ENCODE results near the gene IMPDH1. TPM values are rescaled to one million over a fixed set of nuclear protein-coding genes. Genes with fewer than 3 reads are reported as not detected.

IMPDH1 gene
- total and polyA plus RNA-seq, 2 donors (not counting 1 experiment from before 2014, with no cell fraction given), result 54.9 to 90.6 TPM

DNA sequence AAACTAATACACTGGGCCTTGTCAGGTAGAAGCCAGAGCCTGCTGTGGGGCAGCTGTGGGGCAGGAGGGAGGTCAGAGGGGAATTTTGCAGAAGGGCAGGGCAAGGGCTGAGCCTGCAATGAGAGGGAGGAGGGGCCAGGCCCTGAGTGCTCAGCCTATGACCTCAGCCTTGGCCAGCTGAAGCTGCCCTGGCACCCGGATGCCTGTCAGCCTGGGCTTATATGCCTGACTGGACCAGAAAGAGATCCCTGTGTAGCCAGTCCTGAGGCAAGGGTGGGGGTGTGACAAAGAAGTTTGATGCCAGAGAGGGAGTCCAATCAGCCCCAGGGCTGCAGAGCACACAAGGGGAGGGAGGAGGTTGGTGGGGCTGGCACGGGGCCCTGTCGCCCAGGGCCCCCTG lies 26.0 kb downstream of the IMPDH1 start:
- Histone ChIP-seq H3K27me3 (replicated peaks in 1 of 4; ENCODE audit: control extremely low read depth in 1 of 4, control insufficient read depth in 3 of 4, insufficient read depth in 4 of 4, low read length in 3 of 4) (peaks cover 0 to 10% (median 3%) of the 10 kb centered on the region in 4 experiments), H3K9me3 (ENCODE audit: control extremely low read depth in 1 of 3, control insufficient read depth in 2 of 3, insufficient read depth in 1 of 3, low read length in 2 of 3) (no peaks in the 10 kb centered on the region), H4K20me1 (ENCODE audit: control insufficient read depth, insufficient read depth, low read length, poor library complexity, severe bottlenecking) (no peaks in the 10 kb centered on the region), H3K27ac (ENCODE audit: low read length in 2 of 2) (no peak overlapping the region), H3K36me3 (replicated peaks in 1 of 2; ENCODE audit: control extremely low read depth in 1 of 2, control insufficient read depth in 1 of 2, extremely low read depth in 1 of 2, insufficient read depth in 2 of 2, low read length in 1 of 2) (no peaks in the 10 kb centered on the region), H2AFZ (ENCODE audit: insufficient read depth, low read depth, low read length, poor library complexity, severe bottlenecking) (no peak overlapping the region), H3K4me3 (ENCODE audit: control extremely low read depth in 1 of 5, extremely low read depth in 1 of 5, insufficient read depth in 1 of 5, low read depth in 2 of 5, low read length in 4 of 5) (no peak overlapping the region), H3K79me2 (ENCODE audit: control insufficient read depth, insufficient read depth, low read length) (no peaks in the 10 kb centered on the region), H3K4me1 (ENCODE audit: control insufficient read depth in 2 of 2, insufficient read depth in 2 of 2, low read length in 2 of 2) (peaks cover 0 to 7% of the 10 kb centered on the region in 2 donors), H3K9ac (ENCODE audit: low read length) (no peak overlapping the region), H3K4me2 (replicated peaks; ENCODE audit: low read depth, low read length, poor library complexity, severe bottlenecking) (no peak overlapping the region)
- no peaks in the 10 kb centered on the region for H3K9me3 Mint-ChIP-seq (ENCODE audit: insufficient read depth)
- no peak overlapping the region for H3K27ac Mint-ChIP-seq
- WGBS (ENCODE audit: insufficient coverage), result 89% methylated on average over 1 of the region's 3 CpGs
- ATAC-seq (ENCODE audit: low read depth), result no peak
- no peak overlapping the region for H3K4me3 Mint-ChIP-seq
- ChIA-PET CTCF (interaction anchor here (1.4 kb wide), 1 partner anchor 14 kb away, joined by 7 read pairs; no protein-coding TSS in a partner anchor), POLR2A (no interaction called here)
- intact Hi-C loops (cut with micrococcal nuclease), result no loop called here
- peaks cover 3% of the 10 kb centered on the region for H3K4me1 Mint-ChIP-seq
- H3K27me3 Mint-ChIP-seq, result no peaks in the 10 kb centered on the region
- TF ChIP-seq, protein P1, sequence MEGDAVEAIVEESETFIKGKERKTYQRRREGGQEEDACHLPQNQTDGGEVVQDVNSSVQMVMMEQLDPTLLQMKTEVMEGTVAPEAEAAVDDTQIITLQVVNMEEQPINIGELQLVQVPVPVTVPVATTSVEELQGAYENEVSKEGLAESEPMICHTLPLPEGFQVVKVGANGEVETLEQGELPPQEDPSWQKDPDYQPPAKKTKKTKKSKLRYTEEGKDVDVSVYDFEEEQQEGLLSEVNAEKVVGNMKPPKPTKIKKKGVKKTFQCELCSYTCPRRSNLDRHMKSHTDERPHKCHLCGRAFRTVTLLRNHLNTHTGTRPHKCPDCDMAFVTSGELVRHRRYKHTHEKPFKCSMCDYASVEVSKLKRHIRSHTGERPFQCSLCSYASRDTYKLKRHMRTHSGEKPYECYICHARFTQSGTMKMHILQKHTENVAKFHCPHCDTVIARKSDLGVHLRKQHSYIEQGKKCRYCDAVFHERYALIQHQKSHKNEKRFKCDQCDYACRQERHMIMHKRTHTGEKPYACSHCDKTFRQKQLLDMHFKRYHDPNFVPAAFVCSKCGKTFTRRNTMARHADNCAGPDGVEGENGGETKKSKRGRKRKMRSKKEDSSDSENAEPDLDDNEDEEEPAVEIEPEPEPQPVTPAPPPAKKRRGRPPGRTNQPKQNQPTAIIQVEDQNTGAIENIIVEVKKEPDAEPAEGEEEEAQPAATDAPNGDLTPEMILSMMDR (IDR thresholded peaks at IDR 0.05), result no peak
- no peak for TF ChIP-seq EZH2 (IDR thresholded peaks at IDR 0.05; ENCODE audit: borderline replicate concordance, insufficient read depth, low read depth, low read length, poor library complexity, severe bottlenecking)
- peak; percentile 1 for DNase-seq

- Mint-ChIP-seq H3K27me3 (peaks cover 7% of the 10 kb centered on the region), H3K27ac (no peak overlapping the region), H3K4me3 (no peak overlapping the region), H3K4me1 (no peaks in the 10 kb centered on the region), H3K9me3 (ENCODE audit: insufficient read depth) (no peaks in the 10 kb centered on the region)
- no peak overlapping the region for H3K4me2 ChIP-seq (replicated peaks; ENCODE audit: low read depth, low read length, poor library complexity, severe bottlenecking)
- H3K9ac ChIP-seq (ENCODE audit: low read length), result no peak overlapping the region
- H3K27ac ChIP-seq (ENCODE audit: low read length in 2 of 2), result no peak overlapping the region
- no peak overlapping the region for H2AFZ ChIP-seq (ENCODE audit: insufficient read depth, low read depth, low read length, poor library complexity, severe bottlenecking)
- H3K36me3 ChIP-seq (replicated peaks in 1 of 2; ENCODE audit: control extremely low read depth in 1 of 2, control insufficient read depth in 1 of 2, extremely low read depth in 1 of 2, insufficient read depth in 2 of 2, low read length in 1 of 2), result no peaks in the 10 kb centered on the region
- H3K4me3 ChIP-seq (ENCODE audit: control extremely low read depth in 1 of 5, extremely low read depth in 1 of 5, insufficient read depth in 1 of 5, low read depth in 2 of 5, low read length in 4 of 5), result no peak overlapping the region
- POLR2A ChIA-PET, result no interaction called here
- no peaks in the 10 kb centered on the region for H3K27me3 ChIP-seq (replicated peaks in 1 of 4; ENCODE audit: control extremely low read depth in 1 of 4, control insufficient read depth in 3 of 4, insufficient read depth in 4 of 4, low read length in 3 of 4)
- no peaks in the 10 kb centered on the region for H3K4me1 ChIP-seq (ENCODE audit: control insufficient read depth in 2 of 2, insufficient read depth in 2 of 2, low read length in 2 of 2)
- TF ChIP-seq, protein P1 (IDR thresholded peaks at IDR 0.05), result peak; percentile 25
- no peak for TF ChIP-seq EZH2 (IDR thresholded peaks at IDR 0.05; ENCODE audit: borderline replicate concordance, insufficient read depth, low read depth, low read length, poor library complexity, severe bottlenecking)
- H3K9me3 ChIP-seq (ENCODE audit: control extremely low read depth in 1 of 3, control insufficient read depth in 2 of 3, insufficient read depth in 1 of 3, low read length in 2 of 3), result no peaks in the 10 kb centered on the region
- intact Hi-C loops (cut with micrococcal nuclease), result no loop called here
- no peaks in the 10 kb centered on the region for H3K79me2 ChIP-seq (ENCODE audit: control insufficient read depth, insufficient read depth, low read length)
- DNase-seq (no peak), ATAC-seq (ENCODE audit: low read depth) (no peak)
- H4K20me1 ChIP-seq (ENCODE audit: control insufficient read depth, insufficient read depth, low read length, poor library complexity, severe bottlenecking), result no peaks in the 10 kb centered on the region
- 92% methylated on average over 13 of the region's 19 CpGs for WGBS (ENCODE audit: insufficient coverage)
- CTCF ChIA-PET, result interaction anchor here (0.8 to 2.2 kb wide), 4 partner anchors 10 to 78 kb away, joined by 3 to 5 read pairs (median 3); partner anchors contain the start of gene RBM28
These were observed 28.5 kb downstream of the IMPDH1 start for GRCh38 chr7:128381161-128381821.

Data from B cell (primary cell).